ENCODE data around the gene IGFBP5. TPM values are rescaled to one million over a fixed set of nuclear protein-coding genes. Genes with fewer than 3 reads are reported as not detected.

Gene IGFBP5
- total and polyA plus RNA-seq, 2 donors (not counting 3 experiments of a cell fraction or from before 2014, with no cell fraction given), result 0.06 TPM; not detected in 1

DNA sequence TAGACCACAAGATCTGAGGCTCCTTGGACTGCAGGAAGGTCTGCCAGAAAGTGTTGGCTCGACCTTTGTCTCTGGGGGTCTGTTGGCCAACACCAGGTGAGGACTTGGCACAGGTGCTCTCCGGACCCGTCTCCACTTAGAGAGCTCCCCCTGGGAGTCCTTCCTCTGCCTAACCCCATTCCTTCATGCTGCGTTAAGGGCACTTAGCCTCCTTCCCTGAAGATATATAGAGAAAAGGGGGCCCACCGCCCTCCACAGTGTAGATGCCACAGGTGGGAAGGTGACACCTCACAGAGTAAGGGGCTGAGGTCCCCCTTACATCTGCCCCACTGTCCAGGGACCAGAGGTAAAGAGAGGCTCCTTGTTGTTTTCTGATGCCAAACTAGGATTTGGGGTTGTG is 8.2 kb downstream of the IGFBP5 start:
- Histone ChIP-seq H3K4me2 (ENCODE audit: insufficient read depth, low read length) (no peak overlapping the region), H3K27ac (ENCODE audit: insufficient read depth, low read depth, low read length) (no peak overlapping the region), H3K36me3 (ENCODE audit: control insufficient read depth in 2 of 2, extremely low read depth in 1 of 2, insufficient read depth in 2 of 2, low read length in 2 of 2) (no peaks in the 10 kb centered on the region), H3K27me3 (ENCODE audit: control insufficient read depth in 2 of 2, insufficient read depth in 2 of 2, low read length in 2 of 2) (peaks cover 29 to 36% of the 10 kb centered on the region in 2 experiments), H2AFZ (ENCODE audit: low read depth, low read length) (no peak overlapping the region), H3K4me1 (ENCODE audit: control insufficient read depth, extremely low read depth, insufficient read depth, low read length) (peaks cover 6% of the 10 kb centered on the region), H3K79me2 (ENCODE audit: control insufficient read depth, insufficient read depth, low read length) (no peaks in the 10 kb centered on the region), H3K9me1 (replicated peaks; ENCODE audit: control insufficient read depth, extremely low read depth, insufficient read depth, low read length) (no peaks in the 10 kb centered on the region), H3K4me3 (replicated peaks in 1 of 3; ENCODE audit: insufficient read depth in 1 of 3, low read depth in 1 of 3, low read length in 3 of 3) (no peak overlapping the region), H3K9me3 (replicated peaks; ENCODE audit: control insufficient read depth, insufficient read depth, low read length) (no peaks in the 10 kb centered on the region), H4K20me1 (replicated peaks; ENCODE audit: control insufficient read depth, extremely low read depth, insufficient read depth, low read length) (no peaks in the 10 kb centered on the region), H3K9ac (replicated peaks; ENCODE audit: extremely low read depth, insufficient read depth, low read length) (no peak overlapping the region)
- CTCF ChIA-PET, result interaction anchor here (0.7 to 7.1 kb wide), 7 partner anchors 13 to 1069 kb away, joined by 3 to 73 read pairs (median 5); no protein-coding TSS in a partner anchor
- dilution Hi-C loops (cut with MboI; ENCODE audit: extremely low pct_ligation_motif_present, low sequenced_read_pairs), result no loop called here
- no peak for FAIRE-seq
- TF ChIP-seq EZH2 (IDR thresholded peaks at IDR 0.05; ENCODE audit: borderline replicate concordance, low read depth, low read length, severe bottlenecking), result no peak
- no peak for TF ChIP-seq POLR2AphosphoS5 (IDR thresholded peaks at IDR 0.05; ENCODE audit: insufficient read depth, low read depth, low read length)
- TF ChIP-seq, protein P1, sequence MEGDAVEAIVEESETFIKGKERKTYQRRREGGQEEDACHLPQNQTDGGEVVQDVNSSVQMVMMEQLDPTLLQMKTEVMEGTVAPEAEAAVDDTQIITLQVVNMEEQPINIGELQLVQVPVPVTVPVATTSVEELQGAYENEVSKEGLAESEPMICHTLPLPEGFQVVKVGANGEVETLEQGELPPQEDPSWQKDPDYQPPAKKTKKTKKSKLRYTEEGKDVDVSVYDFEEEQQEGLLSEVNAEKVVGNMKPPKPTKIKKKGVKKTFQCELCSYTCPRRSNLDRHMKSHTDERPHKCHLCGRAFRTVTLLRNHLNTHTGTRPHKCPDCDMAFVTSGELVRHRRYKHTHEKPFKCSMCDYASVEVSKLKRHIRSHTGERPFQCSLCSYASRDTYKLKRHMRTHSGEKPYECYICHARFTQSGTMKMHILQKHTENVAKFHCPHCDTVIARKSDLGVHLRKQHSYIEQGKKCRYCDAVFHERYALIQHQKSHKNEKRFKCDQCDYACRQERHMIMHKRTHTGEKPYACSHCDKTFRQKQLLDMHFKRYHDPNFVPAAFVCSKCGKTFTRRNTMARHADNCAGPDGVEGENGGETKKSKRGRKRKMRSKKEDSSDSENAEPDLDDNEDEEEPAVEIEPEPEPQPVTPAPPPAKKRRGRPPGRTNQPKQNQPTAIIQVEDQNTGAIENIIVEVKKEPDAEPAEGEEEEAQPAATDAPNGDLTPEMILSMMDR (IDR thresholded peaks at IDR 0.05; ENCODE audit: extremely low read depth in 1 of 2, insufficient read depth in 1 of 2, low read depth in 1 of 2, low read length in 2 of 2), result no peak
- TF ChIP-seq MYC (IDR thresholded peaks at IDR 0.05; ENCODE audit: low read depth, low read length), result no peak
- no peak for TF ChIP-seq JUN (IDR thresholded peaks at IDR 0.05; ENCODE audit: borderline replicate concordance, insufficient read depth, insufficient read length, low read depth)
- TF ChIP-seq FOS (IDR thresholded peaks at IDR 0.05; ENCODE audit: borderline replicate concordance, insufficient read depth, low read length), result no peak
- TF ChIP-seq GATA2 (IDR thresholded peaks at IDR 0.05; ENCODE audit: insufficient read depth, insufficient read length, low read depth, low read length), result no peak
- DNase-seq (ENCODE audit: low read depth, low spot score), result no peak
- POLR2A ChIA-PET, result interaction anchor here (0.7 kb wide), 1 partner anchor 824 kb away, joined by 3 read pairs; no protein-coding TSS in a partner anchor
- intact Hi-C loops (cut with micrococcal nuclease), result no loop called here
- no TSS peak for BruUV-seq (replicated peaks)
